ENCODE measurements around the gene SVBP. TPM values are rescaled to one million over a fixed set of nuclear protein-coding genes. Genes with fewer than 3 reads are reported as not detected.

Gene SVBP
- total RNA-seq, 2 donors from 2014 or later = 10.2 to 20.9 TPM

- H3K27ac ChIP-seq = peak overlapping the region in 1 of 2 donors; percentile 18
- no peaks in the 10 kb centered on the region for H3K9me3 ChIP-seq
- H3K36me3 ChIP-seq = no peaks in the 10 kb centered on the region
- no peaks in the 10 kb centered on the region for H3K27me3 ChIP-seq (replicated peaks; ENCODE audit: insufficient read depth)
- ATAC-seq (ENCODE audit: insufficient number of reproducible peaks, low FRiP score, low read depth) = no peak
- no peak for TF ChIP-seq CTCF (IDR thresholded peaks at IDR 0.05)
- no peaks in the 10 kb centered on the region for H3K4me1 ChIP-seq (ENCODE audit: control insufficient read depth in 1 of 2, low read depth in 2 of 2)
- H3K4me3 ChIP-seq = no peak overlapping the region
- no peak for DNase-seq (ENCODE audit: low spot score)
These were observed 21.4 kb upstream of the SVBP start for GRCh38 chr1:42838482-42839190.

GRCh38 chr1:42837709-42838108, 20.5 kb upstream of the SVBP start:
- H3K27me3 ChIP-seq (replicated peaks; ENCODE audit: insufficient read depth) = no peaks in the 10 kb centered on the region
- no peak overlapping the region for H3K27ac ChIP-seq
- H3K9me3 ChIP-seq = no peaks in the 10 kb centered on the region
- no peak overlapping the region for H3K4me3 ChIP-seq
- H3K4me1 ChIP-seq (ENCODE audit: control insufficient read depth in 1 of 2, low read depth in 2 of 2) = no peaks in the 10 kb centered on the region
- no peak for DNase-seq (ENCODE audit: low spot score)
- H3K36me3 ChIP-seq = no peaks in the 10 kb centered on the region
- no peak for ATAC-seq (ENCODE audit: insufficient number of reproducible peaks, low FRiP score, low read depth)
- no peak for TF ChIP-seq CTCF (IDR thresholded peaks at IDR 0.05)

GRCh38 chr1:42835422-42835821, 18.2 kb upstream of the SVBP start:
- Histone ChIP-seq H3K27me3 (replicated peaks; ENCODE audit: insufficient read depth) (no peaks in the 10 kb centered on the region), H3K4me3 (no peak overlapping the region), H3K27ac (no peak overlapping the region), H3K4me1 (ENCODE audit: control insufficient read depth in 1 of 2, low read depth in 2 of 2) (no peaks in the 10 kb centered on the region), H3K36me3 (no peaks in the 10 kb centered on the region), H3K9me3 (no peaks in the 10 kb centered on the region)
- no peak for ATAC-seq (ENCODE audit: insufficient number of reproducible peaks, low FRiP score, low read depth)
- DNase-seq (ENCODE audit: low spot score) = no peak
- TF ChIP-seq CTCF (IDR thresholded peaks at IDR 0.05) = no peak

GRCh38 chr1:42834803-42835202, 17.6 kb upstream of the SVBP start:
- DNase-seq (ENCODE audit: low spot score) = no peak
- no peak for ATAC-seq (ENCODE audit: insufficient number of reproducible peaks, low FRiP score, low read depth)
- no peaks in the 10 kb centered on the region for H3K9me3 ChIP-seq
- H3K4me1 ChIP-seq (ENCODE audit: control insufficient read depth in 1 of 2, low read depth in 2 of 2) = no peaks in the 10 kb centered on the region
- no peak for TF ChIP-seq CTCF (IDR thresholded peaks at IDR 0.05)
- H3K36me3 ChIP-seq = no peaks in the 10 kb centered on the region
- H3K27me3 ChIP-seq (replicated peaks; ENCODE audit: insufficient read depth) = no peaks in the 10 kb centered on the region
- no peak overlapping the region for H3K27ac ChIP-seq
- H3K4me3 ChIP-seq = no peak overlapping the region

GRCh38 chr1:42833981-42834380, 16.8 kb upstream of the SVBP start:
- no peak overlapping the region for H3K27ac ChIP-seq
- no peak overlapping the region for H3K4me3 ChIP-seq
- ATAC-seq (ENCODE audit: insufficient number of reproducible peaks, low FRiP score, low read depth) (no peak), DNase-seq (ENCODE audit: low spot score) (no peak)
- H3K36me3 ChIP-seq = no peaks in the 10 kb centered on the region
- no peak for TF ChIP-seq CTCF (IDR thresholded peaks at IDR 0.05)
- no peaks in the 10 kb centered on the region for H3K27me3 ChIP-seq (replicated peaks; ENCODE audit: insufficient read depth)
- H3K4me1 ChIP-seq (ENCODE audit: control insufficient read depth in 1 of 2, low read depth in 2 of 2) = no peaks in the 10 kb centered on the region
- no peaks in the 10 kb centered on the region for H3K9me3 ChIP-seq

All from thoracic aorta (tissue), 2 donors.